NCI-H82 treated with DMSO at 0.1 percent for 48 hours (cell line): ENCODE measurements around the gene PRDM16.

ENCODE experiments used
- DNase-seq: peaks from one replicate; lab custom pipeline; 2025; ENCODE audit not compliant: unreplicated experiment; lab: John Stamatoyannopoulos, UW

Gene PRDM16

GRCh38 chr1:3420218-3420951 is 351.4 kb downstream of the PRDM16 start:
- no peak for DNase-seq

- DNase-seq: no peak
These were observed 353.6 kb downstream of the PRDM16 start for GRCh38 chr1:3422638-3423037.

DNA sequence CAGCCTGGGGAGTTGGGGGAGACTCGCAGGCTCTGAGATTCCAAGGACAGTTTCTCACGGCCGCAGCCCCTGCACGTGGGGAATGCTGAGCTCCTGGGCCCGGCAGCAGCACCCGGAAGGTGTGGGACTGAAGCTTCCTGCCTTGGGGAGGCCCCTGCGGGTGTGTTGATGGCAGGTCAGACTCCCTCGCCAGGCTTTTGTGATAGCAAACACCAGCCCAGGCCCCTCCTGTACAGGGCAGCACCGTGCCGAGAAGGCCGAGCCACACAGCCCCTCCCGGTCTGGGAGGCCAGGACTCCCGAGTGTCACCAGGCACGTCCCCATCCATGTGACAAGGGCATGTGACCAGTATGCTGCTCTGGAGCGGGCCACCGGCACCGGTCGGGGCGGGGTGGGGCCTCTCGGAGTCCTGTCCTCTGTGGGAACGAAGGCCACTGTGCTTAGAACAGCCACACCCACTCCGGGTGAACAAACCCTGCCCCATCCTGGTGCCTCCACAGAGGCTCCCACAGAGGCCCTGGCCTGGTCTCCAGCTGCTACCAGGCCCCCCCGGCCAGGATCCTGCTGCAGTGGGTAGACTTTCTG is 354.3 kb downstream of the PRDM16 start:
- DNase-seq: no peak

- DNase-seq: no peak
These were observed 355.1 kb downstream of the PRDM16 start for GRCh38 chr1:3423896-3424611.

DNA sequence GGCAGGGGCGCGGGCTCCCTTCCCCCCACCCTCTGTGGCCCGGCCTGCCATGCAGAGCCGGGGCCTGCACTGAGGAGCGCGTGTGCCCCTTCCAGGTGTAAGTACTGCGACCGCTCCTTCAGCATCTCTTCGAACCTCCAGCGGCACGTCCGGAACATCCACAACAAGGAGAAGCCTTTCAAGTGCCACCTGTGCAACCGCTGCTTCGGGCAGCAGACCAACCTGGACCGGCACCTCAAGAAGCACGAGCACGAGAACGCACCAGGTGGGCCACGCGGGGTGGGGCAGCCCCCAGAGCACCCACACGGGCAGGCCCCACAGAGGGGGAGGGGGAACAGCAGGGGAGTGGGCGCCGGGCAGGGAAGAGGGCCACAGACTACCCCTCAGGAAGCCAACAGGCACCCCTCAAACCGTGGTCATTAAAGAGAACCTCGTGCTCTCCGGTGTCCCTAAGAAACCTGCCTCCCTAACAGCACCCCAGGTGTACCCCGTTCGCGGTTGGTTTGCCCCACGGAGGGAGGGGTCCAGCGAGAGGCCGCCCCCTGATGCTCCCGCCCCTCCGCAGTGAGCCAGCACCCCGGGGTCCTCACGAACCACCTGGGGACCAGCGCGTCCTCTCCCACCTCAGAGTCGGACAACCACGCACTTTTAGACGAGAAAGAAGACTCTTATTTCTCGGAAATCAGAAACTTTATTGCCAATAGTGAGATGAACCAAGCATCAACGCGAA is 356.6 kb downstream of the PRDM16 start:
- DNase-seq: no peak

- DNase-seq: no peak
These were observed 358.0 kb downstream of the PRDM16 start for GRCh38 chr1:3426956-3427535.

DNA sequence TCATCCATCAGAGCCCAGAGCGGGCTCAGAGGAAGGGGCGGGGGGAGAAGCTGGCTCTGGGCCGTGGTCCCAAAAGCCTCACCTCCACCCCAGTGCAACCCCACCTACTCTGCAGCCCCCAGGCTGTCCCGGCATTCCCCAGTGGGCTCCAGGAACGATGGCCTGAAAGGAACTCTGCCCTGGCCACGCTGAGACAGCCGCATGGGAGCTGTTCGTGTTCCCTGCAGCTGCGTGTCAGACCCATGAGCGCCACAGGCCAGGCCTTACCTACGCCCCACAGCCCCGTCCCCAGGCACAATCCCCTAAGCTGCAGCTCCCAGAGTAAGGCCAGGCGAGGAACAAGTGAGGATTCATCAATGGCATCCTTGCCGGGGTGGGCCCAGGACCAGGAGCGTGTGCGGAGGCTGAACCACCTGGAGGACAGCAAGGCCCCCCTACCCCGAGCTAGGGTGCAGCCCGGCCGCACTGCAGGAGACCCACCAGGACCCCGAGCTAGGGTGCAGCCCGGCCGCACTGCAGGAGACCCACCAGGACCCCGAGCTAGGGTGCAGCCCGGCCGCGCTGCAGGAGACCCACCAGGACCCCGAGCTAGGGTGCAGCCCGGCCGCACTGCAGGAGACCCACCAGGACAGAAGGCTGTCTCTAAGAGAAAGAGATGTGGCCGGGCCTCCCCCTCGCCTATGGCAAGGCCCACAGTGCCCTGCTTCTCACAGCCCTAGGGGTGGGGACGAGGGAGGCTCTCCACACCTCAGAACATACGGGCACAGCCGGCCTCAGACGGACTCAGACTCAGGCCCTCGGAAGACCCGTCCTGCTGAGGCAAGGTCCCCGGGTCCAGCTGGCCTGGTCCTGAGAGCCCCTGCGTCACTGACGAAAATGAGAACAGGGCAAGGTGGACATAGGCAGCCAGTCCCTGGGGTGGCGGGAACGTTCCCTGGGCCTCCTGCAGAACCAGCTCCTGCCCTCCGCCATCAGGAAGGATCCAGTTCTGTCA is 359.0 kb downstream of the PRDM16 start:
- DNase-seq: no peak

GRCh38 chr1:3428899-3429298 is 359.9 kb downstream of the PRDM16 start:
- no peak for DNase-seq

GRCh38 chr1:3429320-3429719 is 360.3 kb downstream of the PRDM16 start:
- no peak for DNase-seq

GRCh38 chr1:3429766-3430165 is 360.8 kb downstream of the PRDM16 start:
- no peak for DNase-seq

GRCh38 chr1:3430406-3430805 is 361.4 kb downstream of the PRDM16 start:
- DNase-seq: no peak

DNA sequence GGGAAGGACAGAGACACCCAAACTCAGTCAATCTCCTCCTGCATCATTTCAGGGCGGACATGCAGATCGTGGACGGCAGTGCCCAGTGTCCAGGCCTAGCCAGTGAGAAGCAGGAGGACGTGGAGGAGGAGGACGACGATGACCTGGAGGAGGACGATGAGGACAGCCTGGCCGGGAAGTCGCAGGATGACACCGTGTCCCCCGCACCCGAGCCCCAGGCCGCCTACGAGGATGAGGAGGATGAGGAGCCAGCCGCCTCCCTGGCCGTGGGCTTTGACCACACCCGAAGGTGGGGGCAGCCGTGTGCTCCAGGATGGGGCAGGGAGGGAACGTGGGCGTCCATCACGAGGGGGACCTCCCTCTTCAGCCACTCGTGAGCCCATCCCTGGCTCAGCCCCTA is 361.8 kb downstream of the PRDM16 start:
- no peak for DNase-seq

GRCh38 chr1:3431266-3431665 is 362.3 kb downstream of the PRDM16 start:
- DNase-seq: no peak

DNA sequence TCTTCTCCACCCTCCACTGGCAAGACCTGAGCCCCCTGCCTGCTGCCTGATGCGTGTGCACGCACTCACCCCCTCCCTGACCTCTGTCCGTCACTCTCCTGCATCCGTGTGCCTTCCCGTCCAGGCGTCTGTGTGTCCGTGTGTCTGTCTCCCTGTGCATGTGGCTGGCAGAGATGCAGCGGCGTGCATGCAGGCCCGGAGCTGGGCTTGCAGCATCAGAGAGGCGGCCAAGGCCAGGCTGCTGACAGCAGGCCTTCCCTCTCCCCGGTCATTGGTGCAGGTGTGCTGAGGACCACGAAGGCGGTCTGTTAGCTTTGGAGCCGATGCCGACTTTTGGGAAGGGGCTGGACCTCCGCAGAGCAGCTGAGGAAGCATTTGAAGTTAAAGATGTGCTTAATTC is 362.7 kb downstream of the PRDM16 start:
- no peak for DNase-seq

- no peak for DNase-seq
These were observed 363.3 kb downstream of the PRDM16 start for GRCh38 chr1:3432306-3432705.

DNA sequence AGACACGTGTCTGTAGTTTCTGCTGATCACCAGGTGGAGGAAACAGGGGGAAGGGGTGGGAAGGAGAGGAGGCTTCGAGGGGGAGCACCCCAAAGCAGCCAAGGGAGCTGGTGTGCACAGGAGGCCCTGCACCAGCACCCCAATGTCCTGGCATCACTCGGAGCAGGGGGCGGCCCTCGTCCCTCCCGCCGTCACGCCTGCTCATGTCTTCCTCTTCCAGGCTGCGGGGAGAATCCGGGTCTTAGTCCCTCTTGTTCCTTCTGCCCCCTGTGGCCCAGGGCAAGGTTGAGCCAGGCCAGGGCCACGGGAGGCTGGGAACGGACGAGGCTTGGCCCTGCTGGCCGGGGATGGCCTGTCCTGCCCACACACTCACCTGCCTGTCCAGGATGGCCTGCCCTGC is 364.1 kb downstream of the PRDM16 start:
- no peak for DNase-seq

- DNase-seq: no peak
These were observed 364.8 kb downstream of the PRDM16 start for GRCh38 chr1:3433596-3434320.

GRCh38 chr1:3434406-3435110 is 365.6 kb downstream of the PRDM16 start:
- no peak for DNase-seq

GRCh38 chr1:3435666-3436065 is 366.7 kb downstream of the PRDM16 start:
- no peak for DNase-seq
